HepG2 (cell line): ENCODE measurements around the gene FOXR1. TPM values are rescaled to one million over a fixed set of nuclear protein-coding genes. Genes with fewer than 3 reads are reported as not detected.

Source experiments
- ADNP ChIP-seq: sonication (generic); formaldehyde crosslinking; IDR thresholded peaks from 2 replicates; pipeline ENCODE4 v1.4.0; 2020; ENCODE audit warnings: missing genetic modification reagents
- CERS6 ChIP-seq: sonication (generic); formaldehyde crosslinking; IDR thresholded peaks from 2 replicates; pipeline ENCODE4 v1.5.0; 2020; ENCODE audit warnings: missing genetic modification reagents
- DNMT3B ChIP-seq: conservative IDR thresholded peaks from 2 replicates; pipeline ENCODE4 v1.6.1; 2016; ENCODE audit warnings: missing biosample characterization, control low read depth
- EEA1 ChIP-seq: sonication (generic); formaldehyde crosslinking; IDR thresholded peaks from 2 replicates; pipeline ENCODE4 v1.5.1; 2020; ENCODE audit warnings: mild to moderate bottlenecking, missing genetic modification reagents, borderline replicate concordance
- FOXA3 ChIP-seq: IDR thresholded peaks from 2 replicates; pipeline ENCODE4 v1.6.1; 2016; ENCODE audit warnings: missing genetic modification reagents, missing compliant biosample characterization
- JDP2 ChIP-seq: sonication (generic); formaldehyde crosslinking; IDR thresholded peaks from 2 replicates; pipeline ENCODE4 v1.8.1; 2022; ENCODE audit warnings: missing genetic modification reagents, borderline replicate concordance
- ZMAT3 ChIP-seq: sonication (generic); formaldehyde crosslinking; conservative IDR thresholded peaks from 2 replicates; pipeline ENCODE4 v1.7.0; 2021; ENCODE audit warnings: missing genetic modification reagents
- ZNF276 ChIP-seq: sonication (generic); formaldehyde crosslinking; IDR thresholded peaks from 2 replicates; pipeline ENCODE4 v1.4.0; 2020; ENCODE audit warnings: mild to moderate bottlenecking, low read depth, missing genetic modification reagents
- ZNF33B ChIP-seq: sonication (generic); formaldehyde crosslinking; IDR thresholded peaks from 2 replicates; pipeline ENCODE4 v1.5.1; 2020; ENCODE audit warnings: mild to moderate bottlenecking, missing genetic modification reagents
- ZNF564 ChIP-seq: sonication (generic); formaldehyde crosslinking; IDR thresholded peaks from 2 replicates; pipeline ENCODE4 v1.8.1; 2023; ENCODE audit warnings: mild to moderate bottlenecking, missing genetic modification reagents
- ZNF646 ChIP-seq: sonication (generic); formaldehyde crosslinking; IDR thresholded peaks from 2 replicates; pipeline ENCODE4 v1.9.0; 2021; ENCODE audit warnings: mild to moderate bottlenecking, missing genetic modification reagents
- ZNF687 ChIP-seq: sonication (generic); formaldehyde crosslinking; IDR thresholded peaks from 2 replicates; pipeline ENCODE4 v1.5.1; 2020; ENCODE audit warnings: mild to moderate bottlenecking, missing genetic modification reagents, moderate library complexity
- polyA plus RNA-seq, 8 experiments: library from polyadenylated mRNA; depleted of rRNA in 3 of 8; stranded (reverse) in 7 of 8; unstranded in 1 of 8; fragments of >200 nt; fragmentation: Illumina TruSeq in 4 of 8; extraction: Trizol in 4 of 8; gene quantifications; 2 replicates each; pipeline versions ENCODE4 v1.2.1 to v1.2.3, GENCODE V29; 2011 to 2016; ENCODE audit warnings: low read depth in 4 of 8, missing spikeins in 1 of 8, mixed read lengths in 1 of 8; ENCODE audit not compliant: insufficient read depth in 1 of 8
- total RNA-seq, 5 experiments: library from RNA; depleted of rRNA; stranded (reverse); fragments of >200 nt; fragmentation: Illumina TruSeq; extraction: Trizol; gene quantifications; 2 replicates each; pipeline ENCODE4 v1.2.3, GENCODE V29; 2016; ENCODE audit warnings: low read depth in 1 of 5

FOXR1 gene
- total and polyA plus RNA-seq, 2 of the 13 experiments (the other 11 are each of a cell fraction or from before 2014, with no cell fraction given): not detected

- no peak for TF ChIP-seq ZNF646 (CRISPR knock-in tag)
- TF ChIP-seq FOXA3 (CRISPR knock-in tag): no peak
- TF ChIP-seq ZMAT3 (CRISPR knock-in tag): no peak
- TF ChIP-seq CERS6 (CRISPR knock-in tag): no peak
- TF ChIP-seq ZNF564 (CRISPR knock-in tag): no peak
- TF ChIP-seq EEA1 (CRISPR knock-in tag): no peak
- peak; percentile 61 for TF ChIP-seq ZNF687 (CRISPR knock-in tag)
- no peak for TF ChIP-seq ADNP (CRISPR knock-in tag)
- peak; percentile 79; the same call in 1 of the 2 replicates for TF ChIP-seq ZNF33B (CRISPR knock-in tag)
- TF ChIP-seq ZNF276: no peak
- no peak for TF ChIP-seq DNMT3B (CRISPR knock-in tag)
- no peak for TF ChIP-seq JDP2
Observed at GRCh38 chr11:118924591-118925585, 46.7 kb upstream of the FOXR1 start (continued).
